M059J (cell line): ENCODE data around the gene ULK4. TPM values are rescaled to one million over a fixed set of nuclear protein-coding genes. Genes with fewer than 3 reads are reported as not detected.

ENCODE experiments used
- DNase-seq: peaks from one replicate; pipeline ENCODE4 v3.0.0-alpha.2; 2012; ENCODE audit warnings: low read depth
- total RNA-seq: library from RNA; depleted of rRNA; stranded (reverse); fragments of >200 nt; shearing (Covaris generic); gene quantifications from 2 replicates; pipeline ENCODE4 v1.2.3, GENCODE V29; 2014; rRNA removed

The ULK4 gene
- total RNA-seq, 1 experiment from 2014 or later, result 9.1 TPM

- DNase-seq, result no peak
Measured at GRCh38 chr3:41198526-41198925, 763.4 kb downstream of the ULK4 start.

GRCh38 chr3:41198046-41198445, 763.9 kb downstream of the ULK4 start:
- no peak for DNase-seq

Other genes with a start within 250 kb of the ULK4 start
- 6.4 and 9.6 TPM in 2 replicates for gene TRAK1, start 129.3 kb upstream of the ULK4 start, total RNA-seq